Lower leg skin (tissue), 4 donors: Measurements from ENCODE around the gene COMMD9. TPM values are rescaled to one million over a fixed set of nuclear protein-coding genes. Genes with fewer than 3 reads are reported as not detected.

Source experiments
- DNase-seq, 2 donors: peaks; one replicate each; pipeline ENCODE4 v3.0.0-alpha.2; 2019; ENCODE audit warnings: low spot score in 2 of 2
- H3K4me3 ChIP-seq: fragments of 200-600 bp; sonication (generic); 2 replicates; pipeline ENCODE4 v1.5.1; 2017; ENCODE audit warnings: mild to moderate bottlenecking, low read depth; ENCODE audit not compliant: poor library complexity, severe bottlenecking
- CTCF ChIP-seq, 3 donors: fragments of 450-650 bp; IDR thresholded peaks; one replicate each; pipeline ENCODE4 v1.5.1; 2016; ENCODE audit warnings: antibody characterized with exemption in 3 of 3, mild to moderate bottlenecking in 3 of 3, moderate library complexity in 2 of 3
- POLR2A ChIP-seq, 2 donors: fragments of 450-650 bp; IDR thresholded peaks; one replicate each; pipeline ENCODE4 v1.6.1; 2016 to 2017; ENCODE audit warnings: antibody characterized with exemption in 2 of 2, mild to moderate bottlenecking in 1 of 2, moderate library complexity in 1 of 2
- WGBS, 2 donors: methylation state at CpG; one replicate each; pipeline ENCODE4 v1.1.5; 2018; 5-methylcytosine and 5-hydroxymethylcytosine counted together
- intact Hi-C: fragments of 100-400 bp; cut with DNase I; formaldehyde crosslinking; loops from one replicate; pipeline ENCODE4 v1.15.0; 2023; ENCODE audit warnings: low total_unique reads
- total RNA-seq, 4 donors: library from RNA; depleted of rRNA; stranded (reverse); fragments of >200 nt; gene quantifications; one replicate each; pipeline ENCODE4 v1.1.0, GENCODE V29; 2016

COMMD9 gene
- total RNA-seq, 4 donors from 2014 or later, result 33.3 to 57.6 (median 42.9) TPM

GRCh38 chr11:36235750-36236149 is 53.5 kb downstream of the COMMD9 start:
- 71 to 95% methylated on average over 3 of the region's 3 CpGs for whole genome bisulfite sequencing, 2 donors
- intact Hi-C loops, result no loop called here
- TF ChIP-seq POLR2A (IDR thresholded peaks at IDR 0.05) (no peak), CTCF (IDR thresholded peaks at IDR 0.05) (no peak)
- no peak overlapping the region for H3K4me3 ChIP-seq
- DNase-seq, result no peak

- intact Hi-C loops, result no loop called here
- no peak for TF ChIP-seq CTCF (IDR thresholded peaks at IDR 0.05)
- TF ChIP-seq POLR2A (IDR thresholded peaks at IDR 0.05), result no peak
- H3K4me3 ChIP-seq, result no peak overlapping the region
- DNase-seq, result no peak
- 100% methylated on average over 2 of the region's 2 CpGs for WGBS, 2 donors
Observed at GRCh38 chr11:36234825-36235224, 54.4 kb downstream of the COMMD9 start.

GRCh38 chr11:36233204-36233603 is 56.0 kb downstream of the COMMD9 start:
- DNase-seq, result no peak
- TF ChIP-seq CTCF (IDR thresholded peaks at IDR 0.05), result no peak
- TF ChIP-seq POLR2A (IDR thresholded peaks at IDR 0.05), result no peak
- H3K4me3 ChIP-seq, result no peak overlapping the region
- intact Hi-C loops, result no loop called here
- 54 to 58% methylated on average over 3 of the region's 3 CpGs for WGBS, 2 donors

GRCh38 chr11:36230779-36231699 is 58.2 kb downstream of the COMMD9 start:
- H3K4me3 ChIP-seq, result no peak overlapping the region
- DNase-seq, result no peak
- TF ChIP-seq CTCF (IDR thresholded peaks at IDR 0.05), result no peak
- no peak for TF ChIP-seq POLR2A (IDR thresholded peaks at IDR 0.05)
- whole genome bisulfite sequencing, 2 donors, result 53 to 58% methylated on average over 11 of the region's 11 CpGs
- intact Hi-C loops, result no loop called here

GRCh38 chr11:36229091-36229705 is 60.0 kb downstream of the COMMD9 start:
- WGBS, 2 donors, result 84 to 90% methylated on average over 12 of the region's 12 CpGs
- H3K4me3 ChIP-seq, result no peak overlapping the region
- no peak for TF ChIP-seq POLR2A (IDR thresholded peaks at IDR 0.05)
- no peak for TF ChIP-seq CTCF (IDR thresholded peaks at IDR 0.05)
- DNase-seq, result no peak
- intact Hi-C loops, result no loop called here
